Measurements from ENCODE around the gene AKR1E2.
"Not testable (repeated sequence)": the region's sequence is repeated elsewhere in the genome, so short reads cannot be mapped to it uniquely, and the experiment has no call there.

The AKR1E2 gene

DNA sequence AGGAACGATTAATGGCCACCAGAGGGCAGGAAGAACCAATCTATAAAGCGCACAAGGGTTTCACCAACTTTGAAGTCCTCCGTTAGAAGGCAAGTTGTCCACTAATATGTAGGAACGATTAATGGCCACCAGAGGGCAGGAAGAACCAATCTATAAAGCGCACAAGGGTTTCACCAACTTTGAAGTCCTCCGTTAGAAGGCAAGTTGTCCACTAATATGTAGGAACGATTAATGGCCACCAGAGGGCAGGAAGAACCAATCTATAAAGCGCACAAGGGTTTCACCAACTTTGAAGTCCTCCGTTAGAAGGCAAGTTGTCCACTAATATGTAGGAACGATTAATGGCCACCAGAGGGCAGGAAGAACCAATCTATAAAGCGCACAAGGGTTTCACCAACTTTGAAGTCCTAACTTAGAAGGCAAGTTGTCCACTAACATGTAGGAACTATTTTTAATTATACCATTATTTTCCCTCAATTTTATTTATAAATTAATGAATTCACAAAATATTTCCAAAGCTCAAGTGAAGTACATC, 10.3 kb upstream of the AKR1E2 start:
- DNase-seq, result not testable (repeated sequence)

DNA sequence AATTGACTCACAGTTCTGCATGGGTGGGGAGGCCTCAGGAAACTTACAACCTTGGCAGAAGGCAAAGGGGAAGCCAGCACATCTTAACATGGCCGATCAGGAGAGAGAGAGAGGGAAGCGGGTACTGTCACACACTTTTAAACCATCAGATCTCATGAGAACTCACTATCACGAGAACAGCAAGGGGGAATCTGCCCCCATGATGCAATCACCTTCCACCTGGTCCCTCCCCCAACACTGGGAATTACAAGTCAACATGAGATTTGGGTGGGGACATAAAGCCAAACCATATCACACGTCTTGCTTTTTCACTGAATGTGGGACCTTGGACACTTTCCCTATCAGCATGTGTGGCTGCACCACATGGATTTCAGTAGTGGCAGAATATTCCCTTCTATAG, 9.0 kb upstream of the AKR1E2 start:
- DNase-seq, result no peak

DNA sequence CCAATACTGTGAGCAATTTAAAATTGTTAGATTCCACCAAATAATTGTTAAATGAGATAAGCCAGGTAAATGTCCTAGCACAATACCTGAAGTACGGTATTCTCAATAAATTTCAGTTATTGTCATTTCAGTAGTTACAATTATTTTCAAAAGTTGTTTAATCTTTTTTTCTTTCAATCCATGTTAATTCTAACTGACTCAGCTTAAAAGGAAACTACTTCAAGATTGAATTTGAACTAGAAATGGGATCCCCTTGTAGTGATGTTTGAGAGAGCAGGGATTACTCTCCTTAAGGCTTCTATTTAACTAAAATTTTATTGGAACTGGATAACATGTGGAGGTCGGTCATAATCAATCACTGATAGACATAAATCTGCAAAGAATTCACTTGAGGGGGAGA, 6.9 kb upstream of the AKR1E2 start:
- DNase-seq, result no peak

DNA sequence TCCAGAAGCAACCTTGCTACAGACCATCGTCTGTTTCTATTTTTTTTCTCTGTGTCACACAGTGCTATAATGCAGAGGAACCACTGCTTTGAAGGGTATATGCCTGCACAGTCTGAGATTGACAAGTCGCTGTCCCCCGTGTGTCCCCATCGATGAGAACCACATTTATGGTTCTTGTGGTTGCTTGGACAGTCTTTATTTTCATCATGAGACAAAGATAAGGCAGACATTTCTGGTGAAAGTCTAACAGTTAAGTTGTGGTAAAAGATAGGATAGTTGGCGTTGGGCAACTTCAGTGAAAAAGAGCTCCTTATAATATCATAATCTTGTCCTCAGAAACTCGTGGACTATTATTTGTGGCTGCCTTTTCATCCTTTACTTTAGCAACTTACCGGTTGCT, 6.3 kb upstream of the AKR1E2 start:
- DNase-seq, result no peak

DNA sequence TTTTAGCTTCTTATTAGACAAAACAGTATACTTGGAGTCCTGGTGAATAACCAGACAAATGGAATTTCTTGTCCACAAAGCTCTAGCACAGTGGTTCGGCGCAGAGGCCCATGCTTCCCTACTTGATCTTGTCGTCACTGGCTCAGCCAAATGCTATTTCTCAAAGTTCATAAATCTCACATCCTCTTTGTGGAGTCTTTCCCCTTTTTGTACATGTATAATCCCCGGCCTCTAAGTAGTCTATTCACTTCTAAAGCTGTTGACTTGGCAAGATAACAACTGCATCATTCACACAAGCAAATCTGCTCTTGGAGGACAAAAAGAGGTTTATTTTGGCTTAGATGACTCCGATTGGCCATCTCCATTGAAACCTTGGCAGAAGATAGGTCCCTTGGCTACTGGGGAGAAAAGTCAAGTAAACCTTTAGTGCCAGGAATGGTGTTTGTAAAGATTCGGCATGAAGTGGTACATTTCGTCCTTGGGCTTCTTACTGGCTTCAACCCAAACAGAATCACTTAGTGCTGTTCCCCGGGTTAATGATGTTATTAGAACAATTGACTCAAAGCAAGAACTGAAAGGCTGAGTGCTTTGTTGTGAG, 5.1 kb upstream of the AKR1E2 start:
- DNase-seq, result no peak

DNA sequence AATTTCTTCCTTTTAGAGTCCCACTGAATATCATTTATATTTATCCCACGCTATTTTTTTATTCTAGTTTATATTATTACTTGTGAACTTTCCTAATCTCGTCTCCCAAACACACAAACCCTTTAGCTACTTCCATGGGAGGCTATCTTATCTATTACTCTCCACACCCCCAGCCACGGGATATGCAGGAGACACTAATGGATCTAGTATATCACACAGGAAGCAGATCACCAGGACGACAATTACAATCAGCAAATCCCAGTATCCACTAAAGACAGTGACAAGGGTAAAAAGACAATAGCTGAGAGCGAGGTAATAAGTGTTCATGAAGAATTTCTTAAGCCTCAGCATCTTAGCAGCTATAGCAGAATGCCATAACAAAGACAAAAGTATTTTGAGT, 3.8 kb upstream of the AKR1E2 start:
- no peak for DNase-seq

DNA sequence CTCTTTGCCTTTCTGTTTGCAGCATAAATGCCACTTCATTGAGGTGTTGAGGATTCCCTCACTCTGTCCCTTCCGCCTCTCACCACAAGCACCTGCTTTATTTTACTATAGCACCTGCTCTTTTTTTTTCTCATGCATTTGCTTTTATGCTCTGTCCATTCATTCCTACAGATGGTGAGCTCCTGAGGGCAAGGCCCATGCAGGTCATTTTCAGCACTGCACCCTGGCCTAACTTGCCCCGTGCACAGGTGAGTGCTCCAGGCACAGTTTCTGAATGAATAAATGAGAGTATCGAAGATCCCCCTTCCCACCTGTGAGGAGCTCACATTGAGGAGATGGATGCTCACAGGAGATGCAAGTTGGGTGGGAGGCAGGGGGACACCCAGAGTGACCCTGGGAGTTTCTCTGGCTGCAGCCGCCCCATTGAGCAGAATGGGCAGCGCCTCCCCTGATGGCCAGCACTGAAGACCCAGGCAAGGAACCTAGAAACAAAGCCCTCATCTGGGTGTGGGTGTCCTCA, 1.2 kb upstream of the AKR1E2 start:
- no peak for DNase-seq

DNA sequence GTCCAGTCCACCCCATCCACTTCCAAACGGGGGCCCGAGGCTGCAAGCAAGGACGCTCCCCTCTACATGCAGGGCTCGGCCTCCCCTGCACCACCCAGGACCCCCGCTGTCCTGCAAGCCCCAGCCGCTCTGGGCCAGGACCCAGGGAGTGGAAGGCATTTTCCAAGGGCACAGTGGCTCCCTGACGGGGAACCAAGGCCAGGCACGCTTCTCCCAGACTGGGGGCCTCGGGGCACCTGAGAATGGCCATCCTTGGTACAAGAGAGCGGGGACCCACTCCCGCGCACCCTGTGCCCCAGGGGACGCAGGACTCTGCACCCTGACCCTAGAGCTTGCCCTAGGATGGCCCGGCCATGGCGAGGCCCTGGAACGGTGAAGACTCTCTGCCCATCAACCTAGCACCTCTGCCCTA, 545 bp upstream of the AKR1E2 start:
- DNase-seq, result no peak

DNA sequence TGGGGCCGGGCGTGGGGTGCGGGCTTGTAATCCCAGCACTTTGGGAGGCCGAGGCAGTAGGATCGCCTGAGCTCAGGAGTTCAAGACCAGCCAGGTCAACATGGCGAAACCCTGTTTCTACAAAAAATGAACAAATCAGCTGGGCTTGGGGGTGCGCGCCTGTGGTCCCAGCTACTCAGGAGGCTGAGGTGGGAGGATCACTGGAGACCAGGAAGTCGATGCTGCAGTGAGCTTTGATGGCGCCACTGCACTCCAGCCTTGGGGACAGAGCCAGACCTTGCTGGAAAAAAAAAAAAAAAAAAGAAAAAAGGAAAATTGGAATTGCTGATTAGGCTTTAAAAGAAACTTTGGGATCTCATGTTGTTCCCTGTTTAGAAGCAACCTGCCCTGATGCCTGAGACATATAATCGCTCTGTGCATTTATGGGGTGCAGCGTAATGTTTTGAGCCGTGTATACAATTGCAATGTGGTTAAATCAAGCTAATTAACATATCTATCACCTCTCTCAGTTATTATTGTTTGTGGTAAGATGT, 851 bp downstream of the AKR1E2 start:
- no peak for DNase-seq

DNA sequence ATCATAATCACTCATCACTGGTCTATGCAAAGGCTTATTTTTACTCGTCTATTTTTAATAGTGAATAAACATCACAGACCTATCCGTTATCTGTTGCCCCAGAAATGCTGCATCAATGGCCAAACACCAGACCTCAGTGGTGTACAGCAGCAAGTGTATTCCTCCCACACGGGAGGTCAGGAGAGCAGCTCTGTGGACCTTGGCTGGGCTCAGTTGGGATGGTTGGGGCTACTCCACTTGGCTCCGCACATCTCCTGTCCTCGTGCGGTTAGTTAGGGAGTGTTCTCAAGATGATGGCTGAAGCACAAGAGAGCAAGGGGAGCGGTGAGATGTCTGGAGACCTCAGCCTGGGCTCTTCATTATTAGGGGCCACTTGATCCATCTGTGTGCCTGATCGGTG, 2.0 kb downstream of the AKR1E2 start:
- DNase-seq, result no peak

DNA sequence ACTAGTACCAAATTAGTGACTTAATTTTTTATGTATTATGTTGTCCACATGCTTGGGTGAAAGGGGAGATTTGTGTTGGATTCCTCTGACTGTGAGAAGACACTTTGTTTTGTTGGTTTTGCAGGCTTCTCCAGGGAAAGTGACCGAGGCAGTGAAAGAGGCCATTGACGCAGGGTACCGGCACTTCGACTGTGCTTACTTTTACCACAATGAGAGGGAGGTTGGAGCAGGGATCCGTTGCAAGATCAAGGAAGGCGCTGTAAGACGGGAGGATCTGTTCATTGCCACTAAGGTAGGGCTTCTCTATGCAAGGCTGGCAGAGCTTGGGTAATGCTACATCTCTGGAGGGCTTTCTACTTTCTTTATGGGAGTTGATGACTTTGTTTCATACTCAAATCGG, 4.5 kb downstream of the AKR1E2 start:
- no peak for DNase-seq

DNA sequence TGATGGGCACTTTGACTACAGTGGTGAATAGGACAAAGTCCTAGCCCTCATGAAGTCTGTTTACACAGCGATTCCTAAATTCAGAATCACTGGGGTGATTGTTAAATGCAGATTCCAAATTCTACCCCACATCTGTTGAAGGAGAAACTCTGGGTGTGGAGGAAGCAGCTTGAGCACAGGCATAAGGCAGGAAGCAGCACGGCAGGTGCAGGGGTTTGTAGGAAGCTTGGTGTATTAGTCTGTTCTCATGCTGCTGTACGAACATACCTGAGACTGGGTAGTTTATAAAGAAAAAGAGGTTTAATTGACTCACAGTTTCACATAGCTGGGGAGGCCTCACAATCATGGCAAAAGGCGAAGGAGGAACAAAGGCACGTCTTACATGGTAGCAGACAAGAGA, 5.1 kb downstream of the AKR1E2 start:
- DNase-seq, result no peak

DNA sequence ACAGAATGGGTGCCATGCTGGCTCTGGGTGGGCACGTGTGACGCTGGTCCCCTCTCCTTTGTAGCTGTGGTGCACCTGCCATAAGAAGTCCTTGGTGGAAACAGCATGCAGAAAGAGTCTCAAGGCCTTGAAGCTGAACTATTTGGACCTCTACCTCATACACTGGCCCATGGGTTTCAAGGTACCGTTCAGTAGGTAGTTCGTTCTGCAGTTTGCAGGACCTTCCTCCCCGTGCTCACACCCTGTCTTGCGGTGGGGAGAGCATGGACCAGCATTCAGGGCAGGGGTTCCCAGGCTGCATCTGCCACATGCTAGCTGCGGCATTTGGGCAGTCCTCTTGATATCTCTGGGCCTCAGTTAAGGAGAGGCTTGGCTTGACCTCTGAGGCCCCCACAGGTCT, 7.3 kb downstream of the AKR1E2 start:
- DNase-seq, result no peak

DNA sequence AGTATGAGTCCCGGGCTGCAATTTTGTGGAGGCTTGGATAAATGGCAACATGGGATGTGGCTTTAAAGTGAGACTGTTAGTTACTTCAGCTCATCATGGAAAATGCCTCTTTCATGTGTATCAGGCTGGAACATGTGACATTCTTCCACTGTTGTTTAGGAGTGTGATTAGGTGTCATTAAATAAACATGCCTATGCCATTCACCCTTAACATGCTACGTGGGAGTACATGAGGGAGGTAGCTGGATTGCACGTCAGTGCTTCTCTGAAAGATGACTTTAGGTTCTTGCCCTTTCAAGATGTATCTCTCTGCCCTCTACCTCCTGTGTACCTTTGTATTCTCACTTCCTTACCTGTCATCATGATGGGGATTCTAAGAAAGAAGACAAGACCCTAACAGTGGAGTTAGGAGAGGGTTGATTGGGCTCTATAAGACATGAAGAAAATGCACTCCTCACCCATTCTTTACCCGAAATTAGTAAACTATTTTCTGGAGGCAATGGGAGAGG, 8.9 kb downstream of the AKR1E2 start:
- DNase-seq, result no peak

DNA sequence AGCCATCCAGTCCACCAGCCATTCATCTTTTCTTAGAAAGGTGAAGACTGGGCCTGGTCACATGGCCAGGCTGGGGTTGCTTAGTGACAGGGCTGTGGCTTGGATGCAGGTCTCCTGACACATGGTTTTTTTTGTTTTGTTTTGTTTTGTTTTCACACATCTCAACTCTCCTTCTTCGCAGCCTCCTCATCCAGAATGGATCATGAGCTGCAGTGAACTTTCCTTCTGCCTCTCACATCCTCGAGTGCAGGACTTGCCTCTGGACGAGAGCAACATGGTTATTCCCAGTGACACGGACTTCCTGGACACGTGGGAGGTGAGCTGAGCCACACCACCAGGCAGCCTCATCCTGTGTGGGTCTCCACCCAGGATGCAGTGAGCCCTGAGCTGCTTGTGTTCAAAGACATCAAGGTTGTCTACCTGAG, 9.5 kb downstream of the AKR1E2 start:
- peak in 1 of 4 experiments; percentile 18 for DNase-seq

DNA sequence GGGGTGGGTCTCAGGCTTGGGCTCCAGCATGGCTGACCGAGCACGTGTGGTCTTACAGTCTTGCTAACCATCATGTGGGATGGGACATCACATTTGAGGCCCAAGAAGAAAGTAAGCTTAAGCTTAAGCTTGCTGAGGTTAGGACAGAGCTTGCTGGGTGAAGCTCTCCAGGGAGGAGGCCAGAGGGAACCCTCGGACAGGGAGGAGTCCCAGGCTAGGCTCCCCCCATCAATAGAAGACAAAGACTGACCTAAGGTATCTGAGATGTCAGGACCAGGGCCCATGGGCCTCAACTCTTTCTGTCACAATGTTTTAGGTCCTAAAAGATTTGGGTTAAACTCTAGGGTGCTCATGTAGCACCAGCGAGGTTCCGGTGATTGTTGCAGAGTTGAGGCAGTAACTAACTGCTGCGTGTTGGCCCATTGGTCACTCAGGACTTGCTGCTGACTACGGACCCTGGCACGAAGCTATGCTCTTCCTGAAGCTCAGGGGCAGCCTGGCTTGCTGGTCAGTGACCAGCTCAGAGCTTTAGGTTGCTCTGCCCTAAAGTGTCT, 10.5 kb downstream of the AKR1E2 start:
- no peak for DNase-seq

DNA sequence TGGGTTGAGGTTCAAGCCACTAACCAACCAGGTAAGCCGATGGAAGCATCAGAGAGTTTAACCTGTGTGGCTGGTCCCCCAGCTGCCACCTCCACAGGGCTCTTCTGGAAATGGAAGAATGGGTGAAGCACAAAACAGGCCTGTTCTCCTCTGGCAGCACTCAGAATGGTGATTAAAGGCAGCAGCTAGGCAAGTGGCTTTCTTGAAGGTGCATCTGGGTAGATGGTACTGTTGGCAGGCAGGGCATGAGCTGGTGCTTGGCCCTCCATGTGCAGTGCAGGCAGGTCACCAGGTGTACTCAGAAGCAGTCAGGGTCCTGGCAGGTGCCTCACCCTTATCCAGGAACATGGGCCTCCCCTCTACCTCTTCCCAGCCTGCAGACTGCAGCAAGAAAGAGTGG, 11.5 kb downstream of the AKR1E2 start:
- DNase-seq, result no peak

DNA sequence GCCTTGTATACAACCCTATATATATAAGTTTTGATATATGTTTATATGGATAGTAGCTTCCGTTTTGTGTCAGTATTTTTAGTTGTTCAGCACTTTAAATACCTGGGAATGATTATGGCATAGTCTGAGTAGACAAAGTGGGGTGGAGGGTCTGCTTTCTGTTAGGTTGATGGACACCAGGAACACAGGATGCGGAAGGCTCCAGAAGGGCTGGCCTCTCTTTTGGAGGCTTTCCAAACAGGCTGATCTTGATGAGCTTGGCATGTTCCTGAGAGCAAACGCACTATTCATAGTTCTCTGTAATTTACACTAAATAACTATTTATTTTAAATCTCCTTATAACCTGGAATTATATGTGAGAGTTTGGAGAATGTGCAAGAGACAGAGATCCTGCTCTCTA, 12.7 kb downstream of the AKR1E2 start:
- no peak for DNase-seq

DNA sequence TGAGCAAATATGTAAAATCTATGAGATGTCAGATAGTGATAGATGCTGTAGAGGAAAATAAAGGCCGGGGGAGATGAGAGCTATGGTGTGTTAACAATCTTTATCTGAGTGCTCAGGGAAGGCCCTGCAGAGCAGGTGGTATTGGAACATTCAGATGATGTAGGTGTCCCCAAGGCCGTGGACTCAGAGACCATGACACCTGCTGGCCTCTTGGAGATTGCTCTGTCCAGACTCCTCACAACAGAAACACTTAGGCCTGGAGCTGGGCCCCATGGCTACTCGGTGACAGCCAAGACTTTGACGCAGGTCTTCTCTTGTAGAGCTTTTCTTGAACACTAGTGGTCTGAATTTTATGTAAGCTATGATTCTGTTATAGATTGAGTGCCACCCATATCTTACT, 13.3 kb downstream of the AKR1E2 start:
- no peak for DNase-seq

DNA sequence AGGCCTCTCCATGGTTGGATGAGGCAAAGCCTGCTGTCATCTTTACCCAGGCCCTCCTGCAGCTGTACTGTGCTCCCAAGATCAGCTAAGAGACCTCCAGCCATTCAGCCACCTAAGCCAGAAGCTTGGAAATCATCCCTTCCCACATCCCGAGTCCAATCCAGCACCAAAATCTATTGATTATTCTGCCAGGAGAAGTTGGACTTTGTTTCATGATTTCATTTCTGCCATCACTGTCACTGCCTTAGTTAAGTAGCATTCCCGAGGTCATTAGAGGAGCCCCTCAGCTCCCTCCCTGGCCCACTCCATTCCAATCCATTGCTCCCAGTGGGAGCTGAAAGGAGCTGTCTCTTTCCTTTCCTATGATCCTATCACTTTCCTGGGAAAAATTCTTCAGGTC, 14.1 kb downstream of the AKR1E2 start:
- DNase-seq, result no peak

DNA sequence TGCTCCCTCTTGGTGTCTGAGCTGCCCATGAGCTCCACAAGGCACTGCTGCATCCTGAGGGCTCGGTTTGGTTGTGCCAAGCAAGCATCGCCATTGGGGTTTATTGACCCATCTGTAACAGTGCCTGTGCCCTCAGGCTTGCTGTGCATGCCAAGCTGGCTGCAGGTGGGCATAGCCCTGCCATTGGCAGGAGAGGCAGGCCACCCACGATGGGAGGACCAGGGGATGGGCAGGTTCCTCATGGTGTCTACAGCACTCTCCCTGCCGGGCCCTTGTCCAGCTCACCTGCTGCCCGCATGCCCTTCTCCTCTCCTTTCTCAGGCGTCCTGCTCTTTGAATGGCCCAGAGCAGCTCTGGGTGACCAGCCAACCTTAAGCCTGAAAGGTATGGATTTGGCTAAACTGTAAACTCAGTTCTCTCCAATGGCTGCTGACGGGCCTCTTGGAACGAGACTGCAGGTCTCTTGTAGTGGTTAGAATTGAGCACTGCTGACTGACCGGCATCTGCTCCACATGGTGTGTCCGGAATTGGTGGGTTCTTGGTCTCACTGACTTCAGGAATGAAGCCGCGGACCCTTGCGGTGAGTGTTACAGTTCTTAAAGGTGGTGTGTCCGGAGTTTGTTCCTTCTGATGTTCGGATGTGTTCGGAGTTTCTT, 17.6 kb downstream of the AKR1E2 start:
- DNase-seq, result no peak

DNA sequence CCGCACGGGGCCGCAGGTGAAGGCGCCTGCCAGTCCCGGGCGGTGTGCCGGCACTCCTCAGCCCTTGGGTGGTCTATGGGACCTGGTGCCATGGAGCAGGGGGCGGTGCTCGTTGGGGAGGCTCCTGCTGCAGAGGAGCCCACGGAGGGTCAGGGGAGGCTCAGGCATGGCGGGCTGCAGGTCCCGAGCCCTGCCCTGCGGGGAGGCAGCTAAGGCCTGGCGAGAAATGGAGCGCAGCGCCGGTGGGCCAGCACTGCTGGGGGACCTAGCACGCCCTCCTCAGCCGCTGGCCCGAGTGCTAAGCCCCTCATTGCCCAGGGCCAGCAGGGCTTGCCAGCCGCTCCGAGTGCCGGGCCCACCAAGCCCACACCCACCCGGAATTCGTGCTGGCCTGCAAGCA, 18.9 kb downstream of the AKR1E2 start:
- DNase-seq, result no peak

DNA sequence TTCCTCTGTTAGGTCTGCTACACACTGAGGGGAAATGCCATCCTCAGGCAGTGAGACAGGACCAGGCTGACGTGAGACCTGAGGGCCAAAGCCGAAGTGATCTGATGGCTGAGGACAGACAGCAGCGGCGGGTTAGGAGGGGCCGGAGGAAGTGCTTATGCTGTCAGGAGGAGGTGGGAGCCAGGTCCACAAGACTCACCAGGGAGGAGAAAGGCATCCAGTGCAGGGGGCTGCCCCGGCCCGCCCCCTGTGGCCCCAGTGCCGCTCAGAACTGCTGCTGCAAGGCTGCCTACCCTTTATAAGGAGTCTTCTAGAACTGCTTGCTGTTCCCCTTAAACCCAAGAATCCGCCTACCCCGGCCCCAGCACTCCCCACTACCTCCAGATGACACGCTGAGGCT, 19.8 kb downstream of the AKR1E2 start:
- DNase-seq, result no peak

DNA sequence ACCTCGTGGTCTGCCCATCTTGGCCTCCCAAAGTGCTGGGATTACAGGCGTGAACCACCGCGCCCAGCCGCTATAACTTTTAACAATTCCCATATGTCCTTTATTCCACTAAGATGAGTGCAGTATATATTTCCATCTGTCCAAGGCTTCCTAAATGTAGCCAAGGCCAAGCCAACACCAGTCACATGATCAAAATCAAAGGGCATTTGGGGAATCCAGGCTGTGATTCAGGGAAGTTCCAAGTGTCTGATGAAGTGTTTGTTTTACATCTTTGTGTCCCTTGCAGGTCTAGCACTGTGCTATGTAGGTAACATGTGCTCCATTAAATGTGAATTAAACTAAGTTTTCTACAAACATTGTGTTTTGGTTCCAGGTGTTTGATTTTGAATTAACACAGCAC, 20.8 kb downstream of the AKR1E2 start:
- DNase-seq, result no peak

Measured in activated naive CD4-positive, alpha-beta T cell (primary cell).